ENCODE data around the gene ISCU.

GRCh38 chr12:108600702-108601007, 38.3 kb downstream of the ISCU start:
- TF ChIP-seq POLR2AphosphoS5 (IDR thresholded peaks at IDR 0.05) (no peak), EP300 (IDR thresholded peaks at IDR 0.05) (no peak)
- TF ChIP-seq, protein P1, sequence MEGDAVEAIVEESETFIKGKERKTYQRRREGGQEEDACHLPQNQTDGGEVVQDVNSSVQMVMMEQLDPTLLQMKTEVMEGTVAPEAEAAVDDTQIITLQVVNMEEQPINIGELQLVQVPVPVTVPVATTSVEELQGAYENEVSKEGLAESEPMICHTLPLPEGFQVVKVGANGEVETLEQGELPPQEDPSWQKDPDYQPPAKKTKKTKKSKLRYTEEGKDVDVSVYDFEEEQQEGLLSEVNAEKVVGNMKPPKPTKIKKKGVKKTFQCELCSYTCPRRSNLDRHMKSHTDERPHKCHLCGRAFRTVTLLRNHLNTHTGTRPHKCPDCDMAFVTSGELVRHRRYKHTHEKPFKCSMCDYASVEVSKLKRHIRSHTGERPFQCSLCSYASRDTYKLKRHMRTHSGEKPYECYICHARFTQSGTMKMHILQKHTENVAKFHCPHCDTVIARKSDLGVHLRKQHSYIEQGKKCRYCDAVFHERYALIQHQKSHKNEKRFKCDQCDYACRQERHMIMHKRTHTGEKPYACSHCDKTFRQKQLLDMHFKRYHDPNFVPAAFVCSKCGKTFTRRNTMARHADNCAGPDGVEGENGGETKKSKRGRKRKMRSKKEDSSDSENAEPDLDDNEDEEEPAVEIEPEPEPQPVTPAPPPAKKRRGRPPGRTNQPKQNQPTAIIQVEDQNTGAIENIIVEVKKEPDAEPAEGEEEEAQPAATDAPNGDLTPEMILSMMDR (IDR thresholded peaks at IDR 0.05): no peak
